ENCODE measurements around the gene EXD3. TPM values are rescaled to one million over a fixed set of nuclear protein-coding genes. Genes with fewer than 3 reads are reported as not detected.
A peak's percentile ranks its signal among the peaks of the same experiment; 100 is the strongest.

The EXD3 gene
- total and polyA plus RNA-seq, 5 donors from 2014 or later = 4.7 to 27.3 (median 5.8) TPM

- H3K4me1 ChIP-seq (ENCODE audit: control insufficient read depth, insufficient read depth, low read length, poor library complexity, severe bottlenecking) = peaks cover 36% of the 10 kb centered on the region
- DNase-seq (no peak), ATAC-seq (ENCODE audit: low read depth in 2 of 2) (no peak)
These were observed 116.1 kb downstream of the EXD3 start for GRCh38 chr9:137306850-137307254.

GRCh38 chr9:137306066-137306849 lies 116.7 kb downstream of the EXD3 start:
- ATAC-seq (ENCODE audit: low read depth in 2 of 2) = no peak
- H3K27ac ChIP-seq (ENCODE audit: insufficient read depth, low read length, poor library complexity, severe bottlenecking) = peak overlapping the region; percentile 51
- Mint-ChIP-seq H3K4me1 (peaks cover 0 to 21% (median 2%) of the 10 kb centered on the region in 4 donors), H3K4me3 (no peak overlapping the region), H3K36me3 (no peaks in the 10 kb centered on the region), H3K27me3 (no peaks in the 10 kb centered on the region), H3K27ac (no peak overlapping the region), H3K9me3 (no peaks in the 10 kb centered on the region)
- H3K27me3 ChIP-seq (ENCODE audit: control insufficient read depth, insufficient read depth, low read length) = no peaks in the 10 kb centered on the region
- H3K36me3 ChIP-seq (ENCODE audit: control insufficient read depth, insufficient read depth, low read length) = no peaks in the 10 kb centered on the region
- DNase-seq = peak in 1 of 3 donors; percentile 42
- no peak overlapping the region for H3K4me3 ChIP-seq (ENCODE audit: low read depth, low read length)
- peaks cover 37% of the 10 kb centered on the region for H3K4me1 ChIP-seq (ENCODE audit: control insufficient read depth, insufficient read depth, low read length, poor library complexity, severe bottlenecking)
- no peaks in the 10 kb centered on the region for H3K9me3 ChIP-seq (ENCODE audit: control insufficient read depth in 2 of 2, low read length in 2 of 2)

More at GRCh38 chr9:137306850-137307254, 116.1 kb downstream of the EXD3 start:
- Mint-ChIP-seq H3K27me3 (no peaks in the 10 kb centered on the region), H3K4me1 (peaks cover 0 to 21% (median 2%) of the 10 kb centered on the region in 4 donors), H3K9me3 (no peaks in the 10 kb centered on the region), H3K36me3 (no peaks in the 10 kb centered on the region), H3K4me3 (peak overlapping the region in 1 of 4 donors; percentile 28), H3K27ac (no peak overlapping the region)
- no peaks in the 10 kb centered on the region for H3K9me3 ChIP-seq (ENCODE audit: control insufficient read depth in 2 of 2, low read length in 2 of 2)
- no peak overlapping the region for H3K4me3 ChIP-seq (ENCODE audit: low read depth, low read length)
- no peaks in the 10 kb centered on the region for H3K27me3 ChIP-seq (ENCODE audit: control insufficient read depth, insufficient read depth, low read length)
- no peaks in the 10 kb centered on the region for H3K36me3 ChIP-seq (ENCODE audit: control insufficient read depth, insufficient read depth, low read length)
- no peak overlapping the region for H3K27ac ChIP-seq (ENCODE audit: insufficient read depth, low read length, poor library complexity, severe bottlenecking)

- no peak for ATAC-seq (ENCODE audit: low read depth in 2 of 2)
- no peak overlapping the region for H3K4me3 ChIP-seq (ENCODE audit: low read depth, low read length)
These were observed 117.2 kb downstream of the EXD3 start for GRCh38 chr9:137305798-137306065.

GRCh38 chr9:137305060-137305797 lies 117.7 kb downstream of the EXD3 start:
- peaks cover 42% of the 10 kb centered on the region for H3K4me1 ChIP-seq (ENCODE audit: control insufficient read depth, insufficient read depth, low read length, poor library complexity, severe bottlenecking)
- H3K4me3 ChIP-seq (ENCODE audit: low read depth, low read length) = no peak overlapping the region
- no peaks in the 10 kb centered on the region for H3K9me3 ChIP-seq (ENCODE audit: control insufficient read depth in 2 of 2, low read length in 2 of 2)
- Mint-ChIP-seq H3K9me3 (no peaks in the 10 kb centered on the region), H3K27me3 (no peaks in the 10 kb centered on the region), H3K4me3 (peak overlapping the region; percentile 67 to 82 (median 68)), H3K4me1 (peaks cover 0 to 26% (median 4%) of the 10 kb centered on the region in 4 donors), H3K27ac (peak overlapping the region in 1 of 3 donors; percentile 86), H3K36me3 (no peaks in the 10 kb centered on the region)
- peak overlapping the region; percentile 51 for H3K27ac ChIP-seq (ENCODE audit: insufficient read depth, low read length, poor library complexity, severe bottlenecking)
- no peaks in the 10 kb centered on the region for H3K36me3 ChIP-seq (ENCODE audit: control insufficient read depth, insufficient read depth, low read length)
- peaks cover 3% of the 10 kb centered on the region for H3K27me3 ChIP-seq (ENCODE audit: control insufficient read depth, insufficient read depth, low read length)
- peak; percentile 24 to 43 for ATAC-seq (ENCODE audit: low read depth in 2 of 2)
- DNase-seq = peak; percentile 34 to 81 (median 42)

More at GRCh38 chr9:137305798-137306065, 117.2 kb downstream of the EXD3 start:
- Mint-ChIP-seq H3K4me1 (peaks cover 0 to 22% (median 3%) of the 10 kb centered on the region in 4 donors), H3K4me3 (peak overlapping the region in 3 of 4 donors; percentile 67 to 82 (median 67)), H3K36me3 (no peaks in the 10 kb centered on the region), H3K27me3 (no peaks in the 10 kb centered on the region), H3K27ac (no peak overlapping the region), H3K9me3 (no peaks in the 10 kb centered on the region)
- Histone ChIP-seq H3K4me1 (ENCODE audit: control insufficient read depth, insufficient read depth, low read length, poor library complexity, severe bottlenecking) (peaks cover 38% of the 10 kb centered on the region), H3K27me3 (ENCODE audit: control insufficient read depth, insufficient read depth, low read length) (peaks cover 2% of the 10 kb centered on the region), H3K27ac (ENCODE audit: insufficient read depth, low read length, poor library complexity, severe bottlenecking) (peak overlapping the region; percentile 51), H3K36me3 (ENCODE audit: control insufficient read depth, insufficient read depth, low read length) (no peaks in the 10 kb centered on the region), H3K9me3 (ENCODE audit: control insufficient read depth in 2 of 2, low read length in 2 of 2) (no peaks in the 10 kb centered on the region)
- no peak for DNase-seq

GRCh38 chr9:137304383-137305059 lies 118.4 kb downstream of the EXD3 start:
- no peak for DNase-seq
- Mint-ChIP-seq H3K4me3 (no peak overlapping the region), H3K27me3 (peaks cover 5% of the 10 kb centered on the region), H3K36me3 (no peaks in the 10 kb centered on the region), H3K9me3 (no peaks in the 10 kb centered on the region), H3K4me1 (peaks cover 0 to 29% (median 4%) of the 10 kb centered on the region in 4 donors), H3K27ac (no peak overlapping the region)
- Histone ChIP-seq H3K4me1 (ENCODE audit: control insufficient read depth, insufficient read depth, low read length, poor library complexity, severe bottlenecking) (peaks cover 42% of the 10 kb centered on the region), H3K27me3 (ENCODE audit: control insufficient read depth, insufficient read depth, low read length) (peaks cover 3% of the 10 kb centered on the region), H3K27ac (ENCODE audit: insufficient read depth, low read length, poor library complexity, severe bottlenecking) (no peak overlapping the region), H3K9me3 (ENCODE audit: control insufficient read depth in 2 of 2, low read length in 2 of 2) (no peaks in the 10 kb centered on the region), H3K36me3 (ENCODE audit: control insufficient read depth, insufficient read depth, low read length) (no peaks in the 10 kb centered on the region), H3K4me3 (ENCODE audit: low read depth, low read length) (no peak overlapping the region)
- ATAC-seq (ENCODE audit: low read depth in 2 of 2) = no peak

- H3K4me3 Mint-ChIP-seq = peak overlapping the region in 3 of 4 donors; percentile 25 to 69 (median 44)
- peaks cover 5% of the 10 kb centered on the region for H3K27me3 Mint-ChIP-seq
- H3K36me3 ChIP-seq (ENCODE audit: control insufficient read depth, insufficient read depth, low read length) = no peaks in the 10 kb centered on the region
- peaks cover 0 to 29% (median 4%) of the 10 kb centered on the region in 4 donors for H3K4me1 Mint-ChIP-seq
- no peak overlapping the region for H3K27ac Mint-ChIP-seq
- H3K4me1 ChIP-seq (ENCODE audit: control insufficient read depth, insufficient read depth, low read length, poor library complexity, severe bottlenecking) = peaks cover 42% of the 10 kb centered on the region
- no peak for DNase-seq
- H3K36me3 Mint-ChIP-seq = no peaks in the 10 kb centered on the region
- H3K9me3 Mint-ChIP-seq = no peaks in the 10 kb centered on the region
- H3K9me3 ChIP-seq (ENCODE audit: control insufficient read depth in 2 of 2, low read length in 2 of 2) = no peaks in the 10 kb centered on the region
- ATAC-seq (ENCODE audit: low read depth in 2 of 2) = no peak
- no peak overlapping the region for H3K27ac ChIP-seq (ENCODE audit: insufficient read depth, low read length, poor library complexity, severe bottlenecking)
- no peak overlapping the region for H3K4me3 ChIP-seq (ENCODE audit: low read depth, low read length)
- peaks cover 3% of the 10 kb centered on the region for H3K27me3 ChIP-seq (ENCODE audit: control insufficient read depth, insufficient read depth, low read length)
These were observed 119.0 kb downstream of the EXD3 start for GRCh38 chr9:137303893-137304382.

GRCh38 chr9:137303151-137303892 lies 119.6 kb downstream of the EXD3 start:
- Mint-ChIP-seq H3K9me3 (no peaks in the 10 kb centered on the region), H3K36me3 (no peaks in the 10 kb centered on the region), H3K4me1 (peaks cover 0 to 29% (median 4%) of the 10 kb centered on the region in 4 donors), H3K4me3 (peak overlapping the region; percentile 25 to 69 (median 56)), H3K27ac (no peak overlapping the region), H3K27me3 (peaks cover 5% of the 10 kb centered on the region)
- ATAC-seq (ENCODE audit: low read depth in 2 of 2) (no peak), DNase-seq (no peak)
- Histone ChIP-seq H3K9me3 (ENCODE audit: control insufficient read depth in 2 of 2, low read length in 2 of 2) (no peaks in the 10 kb centered on the region), H3K4me1 (ENCODE audit: control insufficient read depth, insufficient read depth, low read length, poor library complexity, severe bottlenecking) (peaks cover 42% of the 10 kb centered on the region), H3K27ac (ENCODE audit: insufficient read depth, low read length, poor library complexity, severe bottlenecking) (no peak overlapping the region), H3K4me3 (ENCODE audit: low read depth, low read length) (no peak overlapping the region), H3K36me3 (ENCODE audit: control insufficient read depth, insufficient read depth, low read length) (no peaks in the 10 kb centered on the region), H3K27me3 (ENCODE audit: control insufficient read depth, insufficient read depth, low read length) (peaks cover 3% of the 10 kb centered on the region)

Data from CD4-positive, CD25-positive, alpha-beta regulatory T cell (primary cell).